Thoracic aorta (tissue), 2 donors: Measurements from ENCODE around the gene KIF5C. TPM values are rescaled to one million over a fixed set of nuclear protein-coding genes. Genes with fewer than 3 reads are reported as not detected.

Source experiments
- ATAC-seq: fragments of 150-250 bp; one replicate; pipeline ENCODE4 v1.8.0; 2017; ENCODE audit warnings: low read depth; ENCODE audit not compliant: insufficient number of reproducible peaks, low FRiP score
- DNase-seq: peaks from one replicate; pipeline ENCODE4 v3.0.0-alpha.2; 2020; ENCODE audit warnings: low spot score
- H3K27ac ChIP-seq, 2 donors: fragments of 200-600 bp; sonication (generic); 1 replicate in 1 of 2; 2 replicates in 1 of 2; pipeline ENCODE4 v1.5.1; 2016; ENCODE audit warnings: mild to moderate bottlenecking in 2 of 2, moderate library complexity in 2 of 2
- H3K27me3 ChIP-seq: fragments of 200-600 bp; sonication (generic); replicated peaks from 2 replicates; pipeline ENCODE4 v1.6.0; 2016; ENCODE audit warnings: mild to moderate bottlenecking; ENCODE audit not compliant: insufficient read depth
- H3K36me3 ChIP-seq: fragments of 200-600 bp; sonication (generic); one replicate; pipeline ENCODE4 v1.5.1; 2016
- H3K4me1 ChIP-seq, 2 donors: fragments of 200-600 bp; sonication (generic); 1 replicate in 1 of 2; 2 replicates in 1 of 2; pipeline versions ENCODE4 v1.5.1 to v1.6.0; 2016; ENCODE audit warnings: low read depth in 2 of 2, mild to moderate bottlenecking in 1 of 2; ENCODE audit not compliant: control insufficient read depth in 1 of 2
- H3K4me3 ChIP-seq: fragments of 200-600 bp; sonication (generic); 2 replicates; pipeline ENCODE4 v1.5.1; 2016; ENCODE audit warnings: mild to moderate bottlenecking
- H3K9me3 ChIP-seq: fragments of 200-600 bp; sonication (generic); 2 replicates; pipeline ENCODE4 v1.5.1; 2016
- total RNA-seq, 2 donors: library from RNA; depleted of rRNA; stranded (reverse); fragments of >200 nt; gene quantifications; one replicate each; pipeline versions ENCODE4 v1.1.0 to v1.2.3, GENCODE V29; 2016
- TF ChIP-seq, protein P1 (sequence below): fragments of 200-600 bp; sonication (generic); IDR thresholded peaks from one replicate; pipeline ENCODE4 v1.5.1; 2019; ENCODE audit warnings: antibody characterized with exemption

Gene KIF5C
- total RNA-seq, 2 donors from 2014 or later = 4.5 to 7.3 TPM

DNA sequence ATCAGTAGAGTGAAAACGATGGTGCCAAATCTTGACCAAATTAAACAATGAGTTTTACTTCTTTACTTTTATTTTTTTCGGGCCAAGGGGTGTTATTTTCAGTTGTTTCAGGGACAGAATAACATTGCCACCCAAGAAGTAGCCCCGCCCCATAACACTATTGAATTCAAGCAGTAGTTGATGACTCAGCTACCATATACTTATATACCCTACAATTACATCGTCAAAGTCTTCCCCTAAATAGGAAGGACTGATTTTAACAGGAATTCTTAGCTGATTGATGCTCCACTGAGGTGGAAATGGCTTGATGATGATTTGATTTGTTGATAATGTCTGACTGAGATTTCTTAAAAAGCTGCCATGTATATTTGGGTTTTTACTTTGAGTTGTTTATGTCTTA, 188.2 kb downstream of the KIF5C start:
- H3K36me3 ChIP-seq = no peaks in the 10 kb centered on the region
- DNase-seq (no peak), ATAC-seq (no peak)
- no peaks in the 10 kb centered on the region for H3K27me3 ChIP-seq
- no peaks in the 10 kb centered on the region for H3K9me3 ChIP-seq
- no peaks in the 10 kb centered on the region for H3K4me1 ChIP-seq
- H3K27ac ChIP-seq = no peak overlapping the region
- TF ChIP-seq, protein P1, sequence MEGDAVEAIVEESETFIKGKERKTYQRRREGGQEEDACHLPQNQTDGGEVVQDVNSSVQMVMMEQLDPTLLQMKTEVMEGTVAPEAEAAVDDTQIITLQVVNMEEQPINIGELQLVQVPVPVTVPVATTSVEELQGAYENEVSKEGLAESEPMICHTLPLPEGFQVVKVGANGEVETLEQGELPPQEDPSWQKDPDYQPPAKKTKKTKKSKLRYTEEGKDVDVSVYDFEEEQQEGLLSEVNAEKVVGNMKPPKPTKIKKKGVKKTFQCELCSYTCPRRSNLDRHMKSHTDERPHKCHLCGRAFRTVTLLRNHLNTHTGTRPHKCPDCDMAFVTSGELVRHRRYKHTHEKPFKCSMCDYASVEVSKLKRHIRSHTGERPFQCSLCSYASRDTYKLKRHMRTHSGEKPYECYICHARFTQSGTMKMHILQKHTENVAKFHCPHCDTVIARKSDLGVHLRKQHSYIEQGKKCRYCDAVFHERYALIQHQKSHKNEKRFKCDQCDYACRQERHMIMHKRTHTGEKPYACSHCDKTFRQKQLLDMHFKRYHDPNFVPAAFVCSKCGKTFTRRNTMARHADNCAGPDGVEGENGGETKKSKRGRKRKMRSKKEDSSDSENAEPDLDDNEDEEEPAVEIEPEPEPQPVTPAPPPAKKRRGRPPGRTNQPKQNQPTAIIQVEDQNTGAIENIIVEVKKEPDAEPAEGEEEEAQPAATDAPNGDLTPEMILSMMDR = no peak
- no peak overlapping the region for H3K4me3 ChIP-seq

DNA sequence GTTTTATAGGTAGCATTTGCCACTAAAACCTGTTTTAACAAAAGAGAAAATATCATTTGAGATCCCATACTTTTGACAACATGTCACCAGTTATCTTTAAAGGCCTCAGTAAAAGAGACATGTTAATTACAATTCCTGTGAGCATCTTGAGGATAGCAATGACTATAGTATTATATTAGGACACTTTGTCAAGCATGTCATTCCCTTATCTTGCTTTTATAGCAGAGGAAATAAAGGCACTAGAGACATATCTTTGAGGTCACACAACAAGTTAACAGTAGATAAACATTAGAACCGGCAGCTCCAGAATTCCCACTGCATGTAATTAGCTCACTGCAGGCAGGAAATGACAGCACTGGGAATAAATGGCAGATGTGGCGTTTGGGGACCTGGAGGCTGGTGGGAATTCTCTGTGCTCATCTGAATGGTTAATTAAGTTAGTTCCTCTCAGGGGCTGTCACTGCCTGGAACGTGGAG, 189.4 kb downstream of the KIF5C start:
- Histone ChIP-seq H3K9me3 (no peaks in the 10 kb centered on the region), H3K36me3 (no peaks in the 10 kb centered on the region), H3K4me1 (peaks cover 4% of the 10 kb centered on the region in 2 donors), H3K4me3 (no peak overlapping the region), H3K27ac (no peak overlapping the region), H3K27me3 (no peaks in the 10 kb centered on the region)
- DNase-seq = no peak
- no peak for ATAC-seq
- TF ChIP-seq, protein P1 = no peak

- TF ChIP-seq, protein P1 = no peak
- DNase-seq (no peak), ATAC-seq (no peak)
- Histone ChIP-seq H3K4me3 (no peak overlapping the region), H3K9me3 (no peaks in the 10 kb centered on the region), H3K27ac (no peak overlapping the region), H3K27me3 (no peaks in the 10 kb centered on the region), H3K4me1 (peaks cover 6 to 10% of the 10 kb centered on the region in 2 donors), H3K36me3 (no peaks in the 10 kb centered on the region)
Measured at GRCh38 chr2:149064856-149065630, 190.0 kb downstream of the KIF5C start.

DNA sequence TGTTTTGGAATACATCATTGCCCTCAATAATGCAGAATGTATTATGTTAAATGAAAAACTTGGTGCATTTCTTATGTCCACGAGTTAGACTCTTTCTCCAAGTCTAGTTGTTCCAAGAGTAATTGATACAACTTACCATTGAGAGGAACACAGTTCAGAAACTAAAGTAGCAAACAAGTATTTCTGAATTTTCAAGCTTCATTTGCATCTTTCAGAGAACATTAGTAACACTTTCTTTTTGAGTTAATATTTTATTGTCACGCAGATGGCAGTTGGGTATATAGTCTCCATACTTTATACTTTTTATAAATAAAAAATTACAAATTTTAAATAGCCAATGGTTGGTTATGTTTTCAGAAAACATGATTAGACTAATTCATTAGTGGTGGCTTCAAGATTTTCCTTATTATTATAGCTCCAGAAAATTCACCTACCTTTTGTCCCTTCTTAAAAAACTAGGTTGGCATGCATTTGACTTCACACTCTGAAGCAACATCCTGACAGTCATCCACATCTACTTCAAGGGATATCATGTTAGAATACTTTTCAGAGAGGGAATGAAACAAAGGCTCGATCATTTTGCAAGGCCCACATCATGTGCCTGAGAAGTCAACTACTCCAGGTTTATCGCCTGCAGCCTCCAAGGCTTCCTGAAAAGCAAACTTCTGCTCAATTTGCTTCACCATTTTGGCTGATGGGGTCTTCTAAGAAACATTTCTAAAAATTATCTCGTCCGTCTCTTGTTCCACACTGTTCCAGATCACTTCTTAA, 193.4 kb downstream of the KIF5C start:
- TF ChIP-seq, protein P1 = no peak
- Histone ChIP-seq H3K27me3 (no peaks in the 10 kb centered on the region), H3K27ac (no peak overlapping the region), H3K9me3 (no peaks in the 10 kb centered on the region), H3K36me3 (no peaks in the 10 kb centered on the region), H3K4me3 (no peak overlapping the region), H3K4me1 (peaks cover 6 to 12% of the 10 kb centered on the region in 2 donors)
- ATAC-seq (no peak), DNase-seq (no peak)
